ENCODE data around the gene NOL7.

- TF ChIP-seq CTCF (IDR thresholded peaks at IDR 0.05): no peak
- no peak for TF ChIP-seq POLR2A (IDR thresholded peaks at IDR 0.05)
Measured at GRCh38 chr6:13638626-13639025, 23.5 kb downstream of the NOL7 start.
